Measurements from ENCODE around the gene HOXC11.

The HOXC11 gene

GRCh38 chr12:53982648-53983567 lies 10.0 kb downstream of the HOXC11 start:
- ATAC-seq, result no peak
- no peak for TF ChIP-seq BACH2 (CRISPR knock-in tag; IDR thresholded peaks at IDR 0.05; ENCODE audit: borderline replicate concordance)
- TF ChIP-seq TSHZ2 (CRISPR knock-in tag; IDR thresholded peaks at IDR 0.05), result no peak
- TF ChIP-seq CSDC2 (CRISPR knock-in tag; IDR thresholded peaks at IDR 0.05), result no peak
- TF ChIP-seq POU6F1 (CRISPR knock-in tag; IDR thresholded peaks at IDR 0.05; ENCODE audit: borderline replicate concordance, low read depth), result no peak
- TF ChIP-seq CREB5 (CRISPR knock-in tag; IDR thresholded peaks at IDR 0.05; ENCODE audit: low read depth), result no peak
- no peak for TF ChIP-seq TOX (CRISPR knock-in tag; IDR thresholded peaks at IDR 0.05; ENCODE audit: borderline replicate concordance)
- no peak for TF ChIP-seq ESRRG (CRISPR knock-in tag; IDR thresholded peaks at IDR 0.05)
- no peak for TF ChIP-seq ZC3H10 (CRISPR knock-in tag; IDR thresholded peaks at IDR 0.05)
- no peak for TF ChIP-seq PPARA (CRISPR knock-in tag; IDR thresholded peaks at IDR 0.05; ENCODE audit: borderline replicate concordance)
- TF ChIP-seq CSRNP3 (CRISPR knock-in tag; IDR thresholded peaks at IDR 0.05), result no peak
- no peak for TF ChIP-seq ARNTL (CRISPR knock-in tag; IDR thresholded peaks at IDR 0.05; ENCODE audit: borderline replicate concordance, low read depth)
- no peak for TF ChIP-seq TCF4 (CRISPR knock-in tag; IDR thresholded peaks at IDR 0.05; ENCODE audit: borderline replicate concordance)
- TF ChIP-seq ZNF8 (CRISPR knock-in tag; IDR thresholded peaks at IDR 0.05), result no peak
- TF ChIP-seq ZFP30 (CRISPR knock-in tag; IDR thresholded peaks at IDR 0.05), result no peak
- no peak for TF ChIP-seq SNAI2 (CRISPR knock-in tag; IDR thresholded peaks at IDR 0.05)
- no peak for TF ChIP-seq RARB (CRISPR knock-in tag; IDR thresholded peaks at IDR 0.05)
- TF ChIP-seq ISL1 (CRISPR knock-in tag; IDR thresholded peaks at IDR 0.05), result no peak
- TF ChIP-seq PATZ1 (CRISPR knock-in tag; IDR thresholded peaks at IDR 0.05; ENCODE audit: borderline replicate concordance), result no peak
- no peak for TF ChIP-seq ZNF70 (CRISPR knock-in tag; IDR thresholded peaks at IDR 0.05)

- ATAC-seq, result no peak
- TF ChIP-seq PATZ1 (CRISPR knock-in tag; IDR thresholded peaks at IDR 0.05; ENCODE audit: borderline replicate concordance), result no peak
- no peak for TF ChIP-seq ISL1 (CRISPR knock-in tag; IDR thresholded peaks at IDR 0.05)
- TF ChIP-seq CSRNP3 (CRISPR knock-in tag; IDR thresholded peaks at IDR 0.05), result no peak
- TF ChIP-seq TCF4 (CRISPR knock-in tag; IDR thresholded peaks at IDR 0.05; ENCODE audit: borderline replicate concordance), result no peak
- TF ChIP-seq RARB (CRISPR knock-in tag; IDR thresholded peaks at IDR 0.05), result no peak
- TF ChIP-seq CSDC2 (CRISPR knock-in tag; IDR thresholded peaks at IDR 0.05), result no peak
- no peak for TF ChIP-seq GLIS3 (CRISPR knock-in tag; IDR thresholded peaks at IDR 0.05)
- TF ChIP-seq ZNF8 (CRISPR knock-in tag; IDR thresholded peaks at IDR 0.05), result no peak
- TF ChIP-seq ZFP3 (CRISPR knock-in tag; IDR thresholded peaks at IDR 0.05), result no peak
- no peak for TF ChIP-seq ZNF70 (CRISPR knock-in tag; IDR thresholded peaks at IDR 0.05)
- TF ChIP-seq OSR1 (CRISPR knock-in tag; IDR thresholded peaks at IDR 0.05), result no peak
- no peak for TF ChIP-seq TSHZ2 (CRISPR knock-in tag; IDR thresholded peaks at IDR 0.05)
- no peak for TF ChIP-seq TOX (CRISPR knock-in tag; IDR thresholded peaks at IDR 0.05; ENCODE audit: borderline replicate concordance)
- no peak for TF ChIP-seq ESRRG (CRISPR knock-in tag; IDR thresholded peaks at IDR 0.05)
Measured at GRCh38 chr12:53983568-53983949, 10.6 kb downstream of the HOXC11 start.
